HG02588 (cell line): ENCODE results near the gene IQSEC1.

Source experiments
- ATAC-seq: cut with Tn5 transposase; IDR thresholded peaks from one replicate; pipeline ENCODE4 v1.9.1; 2021; ENCODE audit warnings: mild to moderate bottlenecking, moderate library complexity; ENCODE audit not compliant: unreplicated experiment

IQSEC1 gene

GRCh38 chr3:12919205-12919604 is 154.0 kb downstream of the IQSEC1 start:
- ATAC-seq = no peak

DNA sequence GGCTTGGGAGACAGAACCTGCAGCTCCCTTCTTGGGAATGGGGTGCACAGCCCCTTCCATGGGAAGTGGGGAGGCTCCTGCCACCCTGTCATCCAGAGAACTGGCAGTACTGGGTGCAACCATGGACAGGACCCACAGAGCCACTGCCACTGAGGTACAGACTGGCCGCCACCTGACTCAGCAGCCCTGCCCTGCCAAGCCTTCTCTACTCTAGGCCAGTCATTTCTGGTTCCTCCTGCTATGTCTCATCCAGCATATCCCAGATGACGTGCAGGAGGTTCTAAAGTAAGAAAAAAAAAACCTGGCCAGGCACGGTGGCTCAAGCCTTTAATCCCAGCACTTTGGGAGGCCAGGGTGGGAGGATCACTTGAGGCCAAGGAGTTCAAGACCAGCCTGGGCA is 155.0 kb downstream of the IQSEC1 start:
- ATAC-seq = no peak

- peak; percentile 54 for ATAC-seq
These were observed 157.1 kb downstream of the IQSEC1 start for GRCh38 chr3:12916159-12916558.

DNA sequence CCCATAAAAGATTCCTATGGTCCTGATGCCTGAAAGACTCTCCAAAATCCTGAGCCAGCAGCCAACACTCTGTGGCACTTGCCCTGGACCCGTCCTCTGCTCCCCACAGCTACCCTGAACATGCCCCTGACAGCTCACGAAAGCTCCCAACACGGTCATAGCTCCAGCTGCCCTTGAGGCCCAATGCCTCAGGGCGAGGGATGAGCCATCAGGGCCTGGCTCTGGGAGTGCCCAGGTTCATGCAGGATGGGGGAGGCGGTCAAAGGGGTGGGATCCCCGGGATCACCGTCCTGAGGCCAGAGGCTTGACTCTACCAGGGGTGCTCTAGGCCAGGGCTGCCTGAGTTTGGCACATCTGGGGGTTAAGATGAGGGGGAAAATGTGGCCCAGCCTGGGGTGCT is 159.1 kb downstream of the IQSEC1 start:
- no peak for ATAC-seq

DNA sequence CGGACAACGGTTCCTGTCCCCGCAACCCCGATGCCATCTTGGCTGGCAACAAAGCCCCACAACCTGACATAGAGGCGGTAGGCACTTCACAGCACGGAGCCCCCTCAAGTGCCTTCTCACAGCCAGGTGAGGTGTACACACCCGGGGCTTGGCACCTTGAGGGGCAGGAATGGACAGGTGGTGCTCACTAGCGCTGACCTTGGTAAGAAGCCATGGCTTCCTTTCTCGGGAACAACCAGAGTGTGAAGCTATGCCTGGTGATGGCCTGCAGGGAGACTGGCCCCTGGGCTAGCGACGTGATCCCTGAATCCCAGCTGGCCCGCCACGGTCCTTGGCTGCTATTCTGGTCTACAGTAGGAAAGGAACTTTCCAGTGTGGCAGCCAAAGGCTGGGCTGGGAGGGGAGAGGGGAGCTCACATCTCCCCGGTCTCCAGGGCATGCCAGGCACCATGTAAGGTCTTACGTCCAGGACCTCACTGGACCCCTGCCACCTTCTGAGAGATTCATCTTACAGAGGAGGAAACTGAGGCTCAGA is 161.3 kb downstream of the IQSEC1 start:
- ATAC-seq = no peak

DNA sequence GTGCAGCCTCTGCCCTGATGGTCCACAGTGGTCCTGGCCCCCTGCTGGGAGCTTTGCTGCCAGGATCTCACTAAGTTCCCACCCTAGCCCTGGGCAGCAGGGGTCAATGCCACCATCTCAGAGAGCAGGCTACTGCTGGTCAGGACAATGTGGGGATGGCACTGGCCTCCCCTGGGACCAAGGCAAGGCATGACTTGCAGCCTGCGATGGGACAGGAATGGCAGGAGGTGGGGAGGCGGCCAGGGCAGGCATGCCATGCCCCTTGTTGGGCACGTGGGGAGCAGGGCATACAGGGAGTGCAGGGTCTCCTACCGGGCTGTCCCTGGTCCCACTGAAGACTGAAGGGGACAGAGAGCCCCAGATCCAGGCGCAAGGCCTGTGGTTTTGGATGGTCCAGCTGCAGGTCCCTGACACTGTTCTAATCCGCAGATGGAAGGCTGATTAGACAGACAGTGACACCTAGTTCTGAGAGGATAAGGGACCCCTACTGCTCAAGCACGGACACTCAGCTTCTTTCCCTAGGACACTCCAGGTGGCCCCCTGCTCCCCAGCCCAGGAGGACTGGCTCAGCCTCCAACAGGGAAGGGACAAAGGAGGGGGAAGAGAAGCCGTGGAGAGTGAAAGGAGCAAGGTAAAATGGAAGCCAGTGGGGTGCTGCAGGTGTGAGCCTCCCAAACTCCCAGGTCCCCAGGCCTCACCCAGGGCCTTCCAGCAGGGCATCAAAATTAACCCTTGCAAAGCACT is 162.7 kb downstream of the IQSEC1 start:
- ATAC-seq = no peak

DNA sequence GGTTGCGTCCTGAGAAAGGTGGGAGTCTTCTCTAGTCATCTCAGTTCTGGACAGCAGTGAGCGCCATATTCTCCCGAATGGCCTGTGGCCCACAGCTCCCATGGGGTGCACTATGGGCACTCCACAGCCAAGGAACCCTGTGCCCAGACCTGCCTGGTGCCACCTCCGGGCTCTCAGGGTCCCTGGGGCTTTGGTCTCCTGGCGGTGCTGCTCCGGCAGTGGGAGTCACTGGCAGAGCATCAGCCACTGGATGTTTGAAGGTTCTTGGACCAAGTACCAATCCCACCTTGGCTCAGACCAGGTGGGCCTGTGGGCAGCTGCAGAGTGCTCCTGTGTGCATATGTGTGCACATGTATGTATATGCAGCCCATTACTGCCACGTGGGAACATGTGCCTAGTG is 163.5 kb downstream of the IQSEC1 start:
- ATAC-seq = no peak

DNA sequence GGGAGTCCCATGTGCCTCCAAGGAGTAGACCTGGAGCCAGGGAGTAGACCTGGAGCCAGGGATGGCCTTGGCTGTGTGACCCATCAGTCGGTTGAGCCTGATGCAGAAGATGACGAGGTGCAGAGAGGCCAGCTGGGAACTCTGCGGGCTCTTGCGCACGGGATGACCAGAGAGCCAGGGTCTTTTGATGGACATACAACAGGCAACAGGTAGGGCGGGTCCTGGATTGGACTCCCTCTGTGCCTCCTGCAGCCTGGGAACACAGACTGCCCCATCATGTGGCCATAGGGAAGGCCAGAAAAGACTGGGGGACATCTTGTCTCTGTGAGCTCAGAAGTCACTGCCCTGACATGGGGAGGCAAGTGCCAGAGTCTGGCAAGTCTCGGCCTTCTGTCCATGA is 164.4 kb downstream of the IQSEC1 start:
- no peak for ATAC-seq

DNA sequence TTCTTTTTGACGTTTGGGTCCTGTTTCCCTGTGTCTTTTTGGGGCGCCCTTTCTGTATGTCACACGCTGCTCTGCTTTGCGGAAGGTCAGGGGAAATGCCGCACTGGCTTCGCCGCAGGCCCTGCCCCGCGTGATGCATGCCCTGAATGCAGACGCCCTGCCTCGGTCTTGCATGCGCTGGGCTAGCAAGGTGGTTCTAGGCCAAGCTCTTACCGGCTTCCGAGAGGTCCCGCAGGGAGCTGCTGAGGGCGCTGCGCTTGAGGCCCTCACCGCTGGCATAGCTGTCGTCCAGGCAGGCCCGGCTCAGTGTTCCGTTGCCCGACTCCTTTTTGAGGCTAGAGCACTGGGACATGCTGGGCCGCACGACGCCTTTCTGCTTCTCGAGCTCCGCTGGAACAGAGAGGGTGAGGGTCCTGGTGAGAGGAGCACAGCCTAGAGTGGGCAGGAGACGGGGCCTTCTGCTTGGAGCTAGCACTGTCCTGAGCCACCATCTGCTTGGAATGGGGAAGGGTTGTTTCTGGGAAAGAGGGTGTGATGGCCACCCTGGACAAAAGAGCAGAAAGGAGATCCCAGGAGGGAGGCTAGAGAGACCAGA is 165.0 kb downstream of the IQSEC1 start:
- no peak for ATAC-seq

DNA sequence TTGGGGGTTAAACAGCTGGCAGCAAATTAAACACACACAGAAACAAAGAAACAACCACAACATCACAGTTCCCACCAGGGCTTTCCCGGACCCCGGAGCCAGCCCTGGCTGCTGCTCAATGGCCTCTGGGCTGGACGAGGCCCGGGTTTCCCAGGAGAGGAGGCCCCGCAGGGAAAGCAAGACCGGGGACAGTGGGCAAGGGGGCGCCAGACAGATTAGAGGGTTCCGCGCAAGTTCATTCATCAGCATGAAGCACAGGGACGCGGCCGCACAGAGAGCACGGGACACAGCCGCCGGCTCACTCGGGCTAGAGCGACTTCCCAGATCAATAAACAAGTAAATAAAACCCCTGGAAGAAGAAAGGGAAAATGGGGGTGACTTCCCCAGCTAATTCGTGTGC is 165.5 kb downstream of the IQSEC1 start:
- no peak for ATAC-seq

DNA sequence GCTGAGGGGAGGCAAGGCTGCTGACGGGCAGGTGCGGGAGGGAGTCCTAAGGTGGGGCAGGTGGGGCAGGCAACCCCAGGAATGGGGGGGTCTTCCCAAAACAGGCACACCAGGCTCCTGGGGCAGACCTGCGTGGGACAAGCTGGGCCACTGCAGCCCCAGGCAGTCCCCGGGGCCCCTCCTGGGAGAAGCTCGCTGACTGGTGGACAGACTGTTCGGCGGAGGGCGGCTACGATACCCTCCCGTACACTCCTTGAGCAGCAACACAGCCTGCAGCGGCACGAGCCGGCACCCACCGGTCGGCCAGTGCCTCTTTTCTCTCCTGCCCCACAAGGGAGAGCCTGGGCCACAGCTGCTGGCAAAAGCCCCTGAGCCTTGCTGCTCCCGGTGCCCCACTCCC is 165.9 kb downstream of the IQSEC1 start:
- no peak for ATAC-seq

- no peak for ATAC-seq
These were observed 166.3 kb downstream of the IQSEC1 start for GRCh38 chr3:12906916-12907290.

GRCh38 chr3:12906141-12906915 is 166.9 kb downstream of the IQSEC1 start:
- ATAC-seq = no peak

GRCh38 chr3:12905316-12906071 is 167.7 kb downstream of the IQSEC1 start:
- no peak for ATAC-seq

- ATAC-seq = no peak
These were observed 168.3 kb downstream of the IQSEC1 start for GRCh38 chr3:12904951-12905315.

DNA sequence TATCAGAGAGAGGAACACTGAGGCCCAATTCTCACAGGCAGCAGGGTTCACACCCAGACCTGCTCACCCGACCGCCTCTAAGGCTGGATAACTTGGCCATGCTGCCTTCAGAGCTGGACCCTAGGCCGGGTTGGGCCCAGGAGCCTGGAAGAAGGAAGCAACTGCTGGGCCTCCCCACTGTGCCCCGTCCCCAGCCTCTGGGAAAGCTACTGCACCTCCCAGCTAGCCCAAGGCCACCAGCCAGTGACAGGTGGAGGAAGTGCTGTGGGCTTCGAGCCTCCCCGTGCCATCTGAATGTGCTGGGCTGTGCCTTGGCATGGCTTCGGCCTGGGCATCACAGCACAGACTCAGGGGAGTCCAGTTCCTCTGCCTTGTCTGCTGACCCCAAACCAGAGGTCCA is 169.3 kb downstream of the IQSEC1 start:
- no peak for ATAC-seq

DNA sequence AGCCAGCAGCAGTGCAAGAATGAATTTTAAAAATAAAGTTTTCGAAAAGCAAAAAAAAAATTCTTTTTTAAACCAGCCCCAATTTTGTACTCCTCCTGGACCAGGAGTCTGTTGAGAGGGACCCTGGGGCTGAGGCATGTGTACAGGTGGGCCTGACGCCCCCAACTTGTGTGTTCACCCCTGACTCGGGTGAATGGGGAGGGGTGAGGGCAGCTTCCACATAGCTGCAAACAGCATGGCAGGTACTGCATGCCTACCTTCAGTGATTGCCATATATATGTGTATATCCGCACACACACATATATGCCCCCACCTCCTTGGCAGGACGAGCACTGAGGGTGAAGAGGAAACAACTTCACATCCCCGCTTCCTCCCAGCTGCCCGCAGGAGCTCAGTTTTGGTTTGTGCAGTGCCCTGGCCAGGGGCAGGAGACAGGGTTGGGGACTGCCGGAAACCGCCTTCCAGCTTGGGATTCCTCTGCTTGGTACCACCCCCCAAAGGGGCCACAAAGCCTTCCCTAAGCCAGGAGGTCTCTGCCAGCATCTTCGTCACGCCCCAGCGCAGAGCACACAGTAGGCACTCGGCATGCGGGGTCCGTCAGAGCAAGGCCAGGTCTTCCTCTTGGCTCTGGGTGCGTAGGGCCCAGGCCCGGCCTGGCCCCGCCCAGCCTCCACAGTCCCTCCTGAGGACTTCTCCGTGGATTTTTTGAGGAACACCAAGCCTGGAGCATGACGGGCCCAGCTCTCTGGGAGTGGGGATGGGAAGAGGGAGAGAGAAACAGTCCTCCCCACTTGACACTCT is 170.0 kb downstream of the IQSEC1 start:
- no peak for ATAC-seq

DNA sequence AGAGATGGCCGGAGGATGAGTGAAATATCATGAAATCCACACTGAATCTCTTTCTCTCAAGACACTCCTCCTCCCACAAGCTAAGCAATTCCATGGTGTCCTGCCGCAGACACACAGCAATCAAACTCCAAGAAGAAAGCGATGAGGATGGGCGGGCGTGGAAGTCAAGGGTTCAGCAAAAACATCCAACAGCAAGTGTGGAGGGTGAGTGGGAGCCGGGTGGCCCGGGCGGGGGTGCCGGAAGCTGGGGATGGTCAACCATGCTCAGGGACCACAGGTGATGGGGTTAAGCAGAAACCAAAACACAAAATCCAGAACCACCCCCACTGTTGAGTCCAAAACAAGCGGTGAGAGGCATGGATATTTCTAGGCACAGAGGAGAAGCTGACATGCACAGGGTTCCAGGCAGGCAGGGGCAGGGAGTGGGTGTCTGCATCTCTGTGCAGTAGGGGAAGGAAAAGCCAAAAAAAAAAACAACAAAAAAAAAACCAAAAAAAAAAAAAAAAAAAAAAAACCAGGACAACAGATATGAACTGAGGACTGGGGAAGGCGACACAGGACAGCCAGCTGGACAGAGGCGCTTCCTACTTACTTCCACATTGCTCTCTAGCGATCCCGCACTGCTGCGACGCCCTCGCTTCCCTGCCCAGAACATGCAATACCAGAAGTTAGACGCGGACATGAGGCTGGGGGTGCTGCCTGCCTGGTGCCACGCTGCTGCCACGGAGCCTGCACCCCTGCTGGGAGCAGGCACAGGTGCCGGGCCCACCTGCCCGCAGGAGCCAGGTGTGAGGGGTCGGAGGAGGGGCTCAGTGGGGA is 170.8 kb downstream of the IQSEC1 start:
- ATAC-seq = no peak

DNA sequence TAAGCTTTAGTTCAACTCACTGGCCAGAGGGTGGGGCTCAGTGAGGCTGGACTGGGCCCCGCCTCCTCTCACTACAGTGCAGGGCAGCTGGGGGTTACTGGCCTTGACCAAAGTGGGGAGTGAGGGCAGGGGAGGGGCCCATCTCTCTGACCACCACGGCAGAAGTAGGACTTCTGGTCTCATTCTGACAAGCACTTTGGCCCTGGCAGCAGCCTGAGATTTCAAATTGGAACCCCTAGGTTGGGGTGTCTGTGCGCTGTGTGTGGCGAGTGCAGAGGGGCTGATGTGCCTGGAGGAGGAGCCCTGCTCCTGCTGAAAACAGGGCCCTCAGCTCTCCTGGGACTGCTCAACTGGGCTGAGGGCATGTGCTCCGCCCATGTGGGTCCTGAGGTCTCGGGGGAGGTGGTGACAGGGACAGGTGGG is 171.6 kb downstream of the IQSEC1 start:
- no peak for ATAC-seq
